ENCODE data around the gene PRR15.
"Not testable (repeated sequence)": the region's sequence is repeated elsewhere in the genome, so short reads cannot be mapped to it uniquely, and the experiment has no call there.

The PRR15 gene

DNA sequence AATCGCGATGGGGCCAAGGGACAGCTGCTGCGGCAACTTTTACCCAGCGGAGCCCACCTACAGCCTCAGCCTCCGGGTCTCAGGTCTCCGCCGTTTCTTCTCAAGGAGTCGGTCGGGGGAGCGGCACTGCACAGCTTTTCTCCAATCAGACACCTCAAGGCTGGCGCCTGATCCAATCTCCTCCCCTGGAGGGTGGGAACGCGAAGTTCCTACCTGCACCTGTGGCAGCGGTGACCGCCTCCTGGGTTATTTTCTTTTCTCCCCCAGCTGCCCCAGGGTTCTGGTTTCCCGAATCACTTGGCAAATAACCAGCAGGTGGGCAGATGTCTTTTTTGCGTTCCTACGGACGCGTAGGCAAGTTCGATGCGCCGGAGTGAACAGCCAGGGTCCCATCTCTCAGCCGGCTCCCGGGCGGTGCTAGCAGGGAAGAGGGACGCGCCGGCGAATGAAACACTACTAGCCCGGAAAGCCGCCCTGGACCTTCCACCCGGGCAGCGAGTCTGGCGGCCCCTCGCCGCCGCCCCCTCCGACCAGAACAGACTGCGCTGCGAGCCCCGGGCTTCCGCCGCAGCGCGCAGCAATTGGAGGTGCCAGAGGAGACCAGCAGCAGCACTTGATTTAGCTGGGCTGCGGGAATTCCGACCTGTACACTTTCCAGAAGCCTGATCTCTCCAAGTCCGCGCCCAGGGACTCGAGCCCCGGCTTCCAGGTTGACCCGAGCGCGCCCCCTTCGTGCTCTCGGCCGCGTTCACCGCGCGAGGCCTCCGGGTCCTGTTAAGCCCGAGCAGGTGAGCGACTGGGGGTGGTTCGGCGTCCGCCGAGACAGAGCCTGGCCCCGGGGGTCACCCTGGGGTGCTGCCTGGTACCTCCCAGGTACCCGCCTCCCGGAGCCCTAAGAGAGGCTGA lies at the start of gene PRR15:
Gene PRR15, plus strand, starts transcription at position 246 of the 906 bp plus-strand sequence. CDS start 2,495 bp downstream, outside the sequence.
- H3K27ac ChIP-seq (ENCODE audit: low read depth, low read length) = peak within 1 kb of the TSS; percentile 87
- H3K9ac ChIP-seq (ENCODE audit: low read depth in 1 of 2, low read length in 2 of 2) = peak within 1 kb of the TSS; percentile 59 to 97
- no peaks in the 10 kb centered on the region for H3K9me3 ChIP-seq (ENCODE audit: control insufficient read depth in 1 of 2, low read length in 2 of 2)
- peaks cover 10 to 23% of the 10 kb centered on the region in 2 donors for H3K4me1 ChIP-seq (ENCODE audit: control insufficient read depth in 1 of 2, insufficient read depth in 2 of 2, low read length in 2 of 2)
- no peaks in the 10 kb centered on the region for H3K36me3 ChIP-seq (ENCODE audit: control insufficient read depth in 1 of 2, insufficient read depth in 2 of 2, low read length in 2 of 2)
- H3K27me3 ChIP-seq (ENCODE audit: control insufficient read depth in 1 of 2, insufficient read depth in 2 of 2, low read length in 2 of 2) = peaks cover 7 to 19% of the 10 kb centered on the region in 2 donors
- peak within 1 kb of the TSS; percentile 97 for H3K4me3 ChIP-seq (ENCODE audit: low read depth in 1 of 2, low read length in 2 of 2)

DNA sequence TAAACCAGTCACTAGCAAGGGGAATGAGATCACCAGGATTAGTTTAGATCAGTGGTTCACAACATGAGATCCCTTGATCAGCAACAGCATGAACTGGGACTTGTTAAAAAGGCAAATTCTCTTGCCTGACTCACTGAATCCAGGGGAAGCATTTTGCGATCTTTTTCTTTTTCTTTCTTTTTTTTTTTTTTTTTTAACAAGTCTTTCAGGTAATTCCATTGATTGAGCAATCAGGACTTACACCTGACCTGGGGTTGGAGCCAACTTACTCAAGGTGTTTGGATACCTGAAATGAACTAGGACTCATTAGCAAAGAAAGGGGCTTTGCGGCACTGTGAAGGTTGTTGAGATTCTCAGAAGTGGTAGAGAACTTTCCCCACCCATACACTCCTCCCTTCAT lies 47.1 kb upstream of the PRR15 start:
- Histone ChIP-seq H3K4me3 (ENCODE audit: low read depth in 1 of 2, low read length in 2 of 2) (no peak overlapping the region), H3K9ac (ENCODE audit: low read depth in 1 of 2, low read length in 2 of 2) (no peak overlapping the region), H3K27me3 (ENCODE audit: control insufficient read depth in 1 of 2, insufficient read depth in 2 of 2, low read length in 2 of 2) (no peaks in the 10 kb centered on the region), H3K36me3 (ENCODE audit: control insufficient read depth in 1 of 2, insufficient read depth in 2 of 2, low read length in 2 of 2) (peaks cover 7 to 21% of the 10 kb centered on the region in 2 donors), H3K4me1 (ENCODE audit: control insufficient read depth in 1 of 2, insufficient read depth in 2 of 2, low read length in 2 of 2) (peaks cover 0 to 4% of the 10 kb centered on the region in 2 donors), H3K9me3 (ENCODE audit: control insufficient read depth in 1 of 2, low read length in 2 of 2) (peaks cover 0 to 2% of the 10 kb centered on the region in 2 donors), H3K27ac (ENCODE audit: low read depth, low read length) (no peak overlapping the region)

DNA sequence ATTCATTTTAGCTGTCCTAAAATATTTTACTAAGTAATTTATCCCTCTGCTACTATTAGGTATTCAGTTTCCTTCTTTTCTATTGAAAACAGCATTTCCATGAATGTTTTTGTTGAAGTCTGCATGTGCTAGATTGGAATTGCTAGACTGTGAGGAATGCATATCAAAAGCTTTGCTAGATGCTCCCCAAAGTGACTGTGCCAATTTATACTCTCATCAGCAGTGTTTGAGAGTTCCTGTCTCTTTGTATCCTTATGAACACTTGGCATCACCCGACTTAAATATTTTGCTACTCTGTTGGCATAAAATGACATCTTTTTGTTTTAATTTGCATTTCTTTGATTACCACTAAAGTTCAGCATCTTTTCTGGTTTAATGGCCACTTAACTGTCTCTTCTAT lies 45.0 kb upstream of the PRR15 start:
- H3K4me1 ChIP-seq (ENCODE audit: control insufficient read depth in 1 of 2, insufficient read depth in 2 of 2, low read length in 2 of 2) = peaks cover 0 to 4% of the 10 kb centered on the region in 2 donors
- no peaks in the 10 kb centered on the region for H3K27me3 ChIP-seq (ENCODE audit: control insufficient read depth in 1 of 2, insufficient read depth in 2 of 2, low read length in 2 of 2)
- H3K27ac ChIP-seq (ENCODE audit: low read depth, low read length) = no peak overlapping the region
- H3K36me3 ChIP-seq (ENCODE audit: control insufficient read depth in 1 of 2, insufficient read depth in 2 of 2, low read length in 2 of 2) = peaks cover 0 to 7% of the 10 kb centered on the region in 2 donors
- no peak overlapping the region for H3K9ac ChIP-seq (ENCODE audit: low read depth in 1 of 2, low read length in 2 of 2)
- no peak overlapping the region for H3K4me3 ChIP-seq (ENCODE audit: low read depth in 1 of 2, low read length in 2 of 2)
- H3K9me3 ChIP-seq (ENCODE audit: control insufficient read depth in 1 of 2, low read length in 2 of 2) = peaks cover 0 to 8% of the 10 kb centered on the region in 2 donors

DNA sequence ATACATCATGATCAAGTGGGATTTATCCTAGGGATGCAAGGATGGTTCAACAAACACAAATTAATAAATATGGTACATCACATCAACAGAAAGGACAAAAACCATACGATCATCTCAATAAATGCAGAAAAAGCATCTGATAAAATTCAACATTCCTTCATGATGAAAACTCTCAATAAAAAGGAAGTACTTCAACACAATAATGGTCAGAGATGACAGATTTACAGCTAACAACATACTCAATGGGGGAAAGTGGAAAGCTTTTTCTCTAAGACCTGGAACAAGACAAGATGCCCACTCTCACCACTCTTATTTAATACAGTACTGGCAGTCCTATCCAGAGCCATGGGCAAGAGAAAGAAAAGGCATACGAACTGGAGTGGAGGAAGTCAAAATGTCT lies 39.9 kb upstream of the PRR15 start:
- no peaks in the 10 kb centered on the region for H3K36me3 ChIP-seq (ENCODE audit: control insufficient read depth in 1 of 2, insufficient read depth in 2 of 2, low read length in 2 of 2)
- H3K4me1 ChIP-seq (ENCODE audit: control insufficient read depth in 1 of 2, insufficient read depth in 2 of 2, low read length in 2 of 2) = no peaks in the 10 kb centered on the region
- no peak overlapping the region for H3K9ac ChIP-seq (ENCODE audit: low read depth in 1 of 2, low read length in 2 of 2)
- no peak overlapping the region for H3K4me3 ChIP-seq (ENCODE audit: low read depth in 1 of 2, low read length in 2 of 2)
- no peak overlapping the region for H3K27ac ChIP-seq (ENCODE audit: low read depth, low read length)
- no peaks in the 10 kb centered on the region for H3K27me3 ChIP-seq (ENCODE audit: control insufficient read depth in 1 of 2, insufficient read depth in 2 of 2, low read length in 2 of 2)
- H3K9me3 ChIP-seq (ENCODE audit: control insufficient read depth in 1 of 2, low read length in 2 of 2) = peaks cover 0 to 8% of the 10 kb centered on the region in 2 donors

DNA sequence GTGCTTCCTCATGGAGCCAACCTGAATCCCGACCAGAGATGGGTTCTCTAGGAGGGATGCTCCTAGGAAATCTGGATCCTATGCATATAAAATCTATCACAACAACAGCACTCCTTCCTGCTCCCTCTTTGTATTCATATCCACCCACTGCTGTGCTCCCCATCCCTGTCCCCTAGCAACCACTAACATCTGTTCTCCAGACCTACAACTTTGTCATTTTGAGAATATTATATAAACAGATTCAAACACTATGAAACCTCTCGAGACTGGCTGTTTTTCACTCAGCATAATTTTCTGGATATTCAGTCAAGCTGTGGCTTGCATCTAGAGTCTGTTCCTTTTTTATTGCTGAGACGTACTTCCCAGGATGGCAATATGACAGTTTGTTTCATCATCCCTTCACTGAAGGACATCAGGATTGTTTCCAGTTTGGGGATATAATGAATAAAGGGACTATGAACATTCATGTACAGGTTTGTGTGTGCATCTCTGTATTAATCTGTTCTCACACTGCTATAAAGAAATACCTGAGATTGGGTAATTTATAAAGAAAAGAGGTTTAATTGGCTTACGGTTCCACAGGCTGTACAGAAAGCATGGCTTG lies 36.0 kb upstream of the PRR15 start:
- H3K27ac ChIP-seq (ENCODE audit: low read depth, low read length) = no peak overlapping the region
- H3K4me1 ChIP-seq (ENCODE audit: control insufficient read depth in 1 of 2, insufficient read depth in 2 of 2, low read length in 2 of 2) = no peaks in the 10 kb centered on the region
- no peak overlapping the region for H3K9ac ChIP-seq (ENCODE audit: low read depth in 1 of 2, low read length in 2 of 2)
- no peaks in the 10 kb centered on the region for H3K9me3 ChIP-seq (ENCODE audit: control insufficient read depth in 1 of 2, low read length in 2 of 2)
- no peaks in the 10 kb centered on the region for H3K36me3 ChIP-seq (ENCODE audit: control insufficient read depth in 1 of 2, insufficient read depth in 2 of 2, low read length in 2 of 2)
- H3K4me3 ChIP-seq (ENCODE audit: low read depth in 1 of 2, low read length in 2 of 2) = no peak overlapping the region
- H3K27me3 ChIP-seq (ENCODE audit: control insufficient read depth in 1 of 2, insufficient read depth in 2 of 2, low read length in 2 of 2) = no peaks in the 10 kb centered on the region

GRCh38 chr7:29528526-29528925 lies 35.1 kb upstream of the PRR15 start:
- H3K4me1 ChIP-seq (ENCODE audit: control insufficient read depth in 1 of 2, insufficient read depth in 2 of 2, low read length in 2 of 2); H3K27ac ChIP-seq (ENCODE audit: low read depth, low read length); H3K4me3 ChIP-seq (ENCODE audit: low read depth in 1 of 2, low read length in 2 of 2); H3K36me3 ChIP-seq (ENCODE audit: control insufficient read depth in 1 of 2, insufficient read depth in 2 of 2, low read length in 2 of 2); H3K9ac ChIP-seq (ENCODE audit: low read depth in 1 of 2, low read length in 2 of 2); H3K9me3 ChIP-seq (ENCODE audit: control insufficient read depth in 1 of 2, low read length in 2 of 2); H3K27me3 ChIP-seq (ENCODE audit: control insufficient read depth in 1 of 2, insufficient read depth in 2 of 2, low read length in 2 of 2): not testable (repeated sequence)

GRCh38 chr7:29538389-29538788 lies 25.2 kb upstream of the PRR15 start:
- Histone ChIP-seq H3K4me3 (ENCODE audit: low read depth in 1 of 2, low read length in 2 of 2) (no peak overlapping the region), H3K4me1 (ENCODE audit: control insufficient read depth in 1 of 2, insufficient read depth in 2 of 2, low read length in 2 of 2) (no peaks in the 10 kb centered on the region), H3K9me3 (ENCODE audit: control insufficient read depth in 1 of 2, low read length in 2 of 2) (no peaks in the 10 kb centered on the region), H3K9ac (ENCODE audit: low read depth in 1 of 2, low read length in 2 of 2) (no peak overlapping the region), H3K27ac (ENCODE audit: low read depth, low read length) (no peak overlapping the region), H3K27me3 (ENCODE audit: control insufficient read depth in 1 of 2, insufficient read depth in 2 of 2, low read length in 2 of 2) (peaks cover 0 to 4% of the 10 kb centered on the region in 2 donors), H3K36me3 (ENCODE audit: control insufficient read depth in 1 of 2, insufficient read depth in 2 of 2, low read length in 2 of 2) (no peaks in the 10 kb centered on the region)

GRCh38 chr7:29539471-29539870 lies 24.2 kb upstream of the PRR15 start:
- H3K9me3 ChIP-seq (ENCODE audit: control insufficient read depth in 1 of 2, low read length in 2 of 2) = peaks cover 0 to 2% of the 10 kb centered on the region in 2 donors
- H3K27ac ChIP-seq (ENCODE audit: low read depth, low read length) = no peak overlapping the region
- H3K9ac ChIP-seq (ENCODE audit: low read depth in 1 of 2, low read length in 2 of 2) = no peak overlapping the region
- H3K4me1 ChIP-seq (ENCODE audit: control insufficient read depth in 1 of 2, insufficient read depth in 2 of 2, low read length in 2 of 2) = no peaks in the 10 kb centered on the region
- no peaks in the 10 kb centered on the region for H3K36me3 ChIP-seq (ENCODE audit: control insufficient read depth in 1 of 2, insufficient read depth in 2 of 2, low read length in 2 of 2)
- no peak overlapping the region for H3K4me3 ChIP-seq (ENCODE audit: low read depth in 1 of 2, low read length in 2 of 2)
- H3K27me3 ChIP-seq (ENCODE audit: control insufficient read depth in 1 of 2, insufficient read depth in 2 of 2, low read length in 2 of 2) = peaks cover 0 to 4% of the 10 kb centered on the region in 2 donors

GRCh38 chr7:29547421-29547820 lies 16.2 kb upstream of the PRR15 start:
- H3K36me3 ChIP-seq (ENCODE audit: control insufficient read depth in 1 of 2, insufficient read depth in 2 of 2, low read length in 2 of 2) = peaks cover 0 to 3% of the 10 kb centered on the region in 2 donors

GRCh38 chr7:29548823-29549222 lies 14.8 kb upstream of the PRR15 start:
- Histone ChIP-seq H3K4me3 (ENCODE audit: low read depth in 1 of 2, low read length in 2 of 2) (no peak overlapping the region), H3K4me1 (ENCODE audit: control insufficient read depth in 1 of 2, insufficient read depth in 2 of 2, low read length in 2 of 2) (no peaks in the 10 kb centered on the region), H3K9ac (ENCODE audit: low read depth in 1 of 2, low read length in 2 of 2) (no peak overlapping the region), H3K27me3 (ENCODE audit: control insufficient read depth in 1 of 2, insufficient read depth in 2 of 2, low read length in 2 of 2) (no peaks in the 10 kb centered on the region), H3K36me3 (ENCODE audit: control insufficient read depth in 1 of 2, insufficient read depth in 2 of 2, low read length in 2 of 2) (peaks cover 0 to 3% of the 10 kb centered on the region in 2 donors), H3K9me3 (ENCODE audit: control insufficient read depth in 1 of 2, low read length in 2 of 2) (no peaks in the 10 kb centered on the region), H3K27ac (ENCODE audit: low read depth, low read length) (no peak overlapping the region)

More at GRCh38 chr7:29547421-29547820, 16.2 kb upstream of the PRR15 start:
- H3K9ac ChIP-seq (ENCODE audit: low read depth in 1 of 2, low read length in 2 of 2) = no peak overlapping the region
- peaks cover 0 to 2% of the 10 kb centered on the region in 2 donors for H3K9me3 ChIP-seq (ENCODE audit: control insufficient read depth in 1 of 2, low read length in 2 of 2)
- no peak overlapping the region for H3K27ac ChIP-seq (ENCODE audit: low read depth, low read length)
- H3K27me3 ChIP-seq (ENCODE audit: control insufficient read depth in 1 of 2, insufficient read depth in 2 of 2, low read length in 2 of 2) = no peaks in the 10 kb centered on the region
- no peaks in the 10 kb centered on the region for H3K4me1 ChIP-seq (ENCODE audit: control insufficient read depth in 1 of 2, insufficient read depth in 2 of 2, low read length in 2 of 2)
- H3K4me3 ChIP-seq (ENCODE audit: low read depth in 1 of 2, low read length in 2 of 2) = no peak overlapping the region

Measured in duodenal mucosa (tissue), 2 donors.